Panc1 (cell line): ENCODE results near the gene C1orf159.

Experiments
- CTCF ChIP-seq: fragments of 450-650 bp; IDR thresholded peaks from 2 replicates; pipeline ENCODE4 v1.5.1; 2017; ENCODE audit warnings: mild to moderate bottlenecking
- SIN3A ChIP-seq: IDR thresholded peaks from 2 replicates; pipeline ENCODE4 v1.6.1; 2012; ENCODE audit warnings: low read depth, mild to moderate bottlenecking, low read length, moderate library complexity, borderline replicate concordance; ENCODE audit not compliant: insufficient read depth

- TF ChIP-seq CTCF (no peak), SIN3A (no peak)
Measured at GRCh38 chr1:1118011-1118875, 2.4 kb upstream of the C1orf159 start.
